DMS153 treated with DMSO at 0.1 percent for 48 hours (cell line): Measurements from ENCODE around the gene SHKBP1.
"Not testable (repeated sequence)": the region's sequence is repeated elsewhere in the genome, so short reads cannot be mapped to it uniquely, and the experiment has no call there.

Experiments
- DNase-seq: peaks from one replicate; lab custom pipeline; 2025; ENCODE audit not compliant: unreplicated experiment; lab: John Stamatoyannopoulos, UW

The SHKBP1 gene

GRCh38 chr19:40584007-40584406 is 7.3 kb downstream of the SHKBP1 start:
- DNase-seq = no peak

DNA sequence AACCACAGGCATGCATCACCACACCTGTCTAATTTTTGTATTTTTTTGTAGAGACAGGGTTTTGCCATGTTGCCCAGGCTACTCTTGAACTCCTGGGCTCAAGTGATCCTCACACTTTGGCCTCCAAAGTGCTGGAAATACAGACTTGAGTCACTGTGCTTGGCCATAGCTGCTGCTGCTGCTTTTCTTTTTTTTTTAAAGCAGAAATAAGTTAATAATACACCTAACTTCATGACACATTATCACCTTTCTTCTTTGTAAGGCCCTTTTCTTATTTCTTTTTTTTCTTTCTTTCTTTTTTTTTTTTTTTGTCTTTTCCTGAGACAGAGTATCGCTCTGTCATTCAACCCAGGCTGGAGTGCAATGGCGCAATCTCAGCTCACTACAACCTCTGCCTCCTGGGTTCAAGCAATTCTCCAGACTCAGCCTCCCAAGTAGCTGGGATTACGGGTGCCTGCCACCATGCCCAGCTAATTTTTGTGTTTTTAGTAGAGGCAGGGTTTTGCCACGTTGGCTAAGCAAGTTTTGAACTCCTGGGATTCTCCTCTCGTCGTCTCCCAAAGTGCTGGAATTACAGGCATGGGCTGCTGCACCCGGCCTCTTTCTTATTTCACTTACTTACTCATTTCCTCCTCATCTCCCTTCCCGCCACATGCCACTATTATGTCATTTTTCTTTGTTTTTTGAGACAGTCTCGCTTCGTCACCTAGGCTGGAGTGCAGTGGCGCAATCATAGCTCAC is 8.7 kb downstream of the SHKBP1 start:
- no peak for DNase-seq

- DNase-seq = no peak
These were observed 9.3 kb downstream of the SHKBP1 start for GRCh38 chr19:40585982-40586422.

- DNase-seq = no peak
These were observed 9.9 kb downstream of the SHKBP1 start for GRCh38 chr19:40586611-40587010.

DNA sequence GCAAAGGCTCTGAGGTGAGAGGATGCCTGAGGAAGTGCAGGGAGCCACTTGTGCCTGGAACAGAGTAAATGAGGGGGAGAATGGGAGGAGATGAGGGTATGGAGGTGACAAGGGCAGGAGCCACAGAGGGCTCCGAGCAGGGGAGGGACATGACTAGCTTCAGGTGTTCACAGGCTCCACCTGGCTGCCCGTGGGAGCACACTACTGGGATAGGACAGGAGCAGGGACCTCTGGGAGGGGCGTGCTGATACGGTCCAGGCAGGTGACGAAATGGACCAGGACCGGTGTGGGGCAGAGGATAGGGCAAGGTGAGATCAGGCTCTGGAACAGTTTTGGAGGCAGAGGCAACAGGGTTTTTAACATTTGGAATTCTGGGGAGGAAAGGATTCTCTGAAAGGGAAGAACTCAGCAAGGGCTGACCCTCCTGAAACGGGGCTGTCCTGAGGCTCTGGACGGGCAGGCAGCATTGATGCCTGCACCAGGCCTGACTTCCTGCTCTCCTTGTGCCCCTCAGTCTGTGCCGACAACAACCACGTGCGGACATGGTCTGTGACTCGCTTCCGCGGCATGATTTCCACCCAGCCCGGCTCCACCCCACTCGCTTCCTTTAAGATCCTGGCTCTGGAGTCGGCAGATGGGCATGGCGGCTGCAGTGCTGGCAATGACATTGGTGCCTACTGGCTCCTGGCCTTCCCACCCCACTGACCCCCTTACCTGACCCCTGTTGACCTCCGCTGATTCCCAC is 11.6 kb downstream of the SHKBP1 start:
- no peak for DNase-seq

DNA sequence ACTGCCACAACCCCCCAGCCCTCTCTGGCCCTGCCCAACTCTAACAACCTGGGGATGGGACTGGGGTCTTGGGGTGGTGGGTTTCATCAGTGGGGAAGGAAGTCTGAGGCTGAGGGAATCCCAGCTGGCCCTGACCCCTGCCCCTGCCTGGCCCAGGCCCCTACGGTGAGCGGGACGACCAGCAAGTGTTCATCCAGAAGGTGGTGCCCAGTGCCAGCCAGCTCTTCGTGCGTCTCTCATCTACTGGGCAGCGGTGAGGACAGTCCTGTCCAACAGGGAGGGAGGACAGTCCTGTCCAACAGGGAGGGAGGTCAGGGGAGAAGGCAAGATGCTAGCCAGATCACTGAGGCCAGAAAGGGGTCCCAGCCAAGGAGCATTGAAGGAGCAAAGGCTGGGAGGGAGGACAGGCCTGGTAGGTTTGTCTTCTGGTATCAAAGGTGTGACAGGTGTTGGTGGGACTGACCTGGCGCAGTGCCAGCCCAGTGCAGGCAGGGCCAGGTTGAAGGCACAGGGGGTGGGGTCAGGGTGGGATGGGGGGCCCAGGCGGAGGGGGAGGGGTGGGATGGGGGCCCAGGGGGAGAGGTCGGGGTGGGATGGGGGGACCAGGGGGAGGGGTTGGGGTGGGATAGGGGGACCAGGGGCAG is 12.4 kb downstream of the SHKBP1 start:
- DNase-seq = no peak

GRCh38 chr19:40589591-40590429 is 13.1 kb downstream of the SHKBP1 start:
- DNase-seq = no peak

DNA sequence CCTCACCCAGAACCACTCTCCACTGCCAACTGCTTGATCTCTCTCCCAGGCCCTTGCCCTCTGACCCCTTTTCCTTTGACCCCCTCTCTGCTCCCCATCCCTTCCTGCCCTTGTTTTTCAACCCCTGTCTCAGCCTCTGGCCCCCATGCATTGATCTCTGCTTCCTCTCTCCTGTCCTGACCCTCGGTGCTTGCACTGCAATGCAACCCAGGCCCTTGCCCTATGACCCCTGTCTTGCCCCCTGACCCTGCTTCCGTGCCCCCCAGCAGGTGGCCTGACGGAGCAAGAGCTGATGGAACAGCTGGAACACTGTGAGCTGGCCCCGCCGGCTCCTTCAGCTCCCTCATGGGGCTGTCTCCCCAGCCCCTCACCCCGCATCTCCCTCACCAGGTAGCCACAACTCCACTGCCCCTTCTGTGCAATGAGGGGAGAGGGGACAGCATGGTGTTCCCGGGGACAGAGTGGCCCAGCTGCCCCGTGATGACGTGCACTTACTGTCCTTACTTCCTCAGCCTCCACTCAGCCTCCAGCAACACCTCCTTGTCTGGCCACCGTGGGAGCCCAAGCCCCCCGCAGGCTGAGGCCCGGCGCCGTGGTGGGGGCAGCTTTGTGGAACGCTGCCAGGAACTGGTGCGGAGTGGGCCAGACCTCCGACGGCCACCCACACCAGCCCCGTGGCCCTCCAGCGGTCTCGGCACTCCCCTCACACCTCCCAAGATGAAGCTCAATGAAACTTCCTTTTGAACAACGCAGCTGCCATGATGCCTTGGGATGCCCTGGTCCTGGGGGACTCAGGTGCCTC is 14.0 kb downstream of the SHKBP1 start:
- DNase-seq = no peak

DNA sequence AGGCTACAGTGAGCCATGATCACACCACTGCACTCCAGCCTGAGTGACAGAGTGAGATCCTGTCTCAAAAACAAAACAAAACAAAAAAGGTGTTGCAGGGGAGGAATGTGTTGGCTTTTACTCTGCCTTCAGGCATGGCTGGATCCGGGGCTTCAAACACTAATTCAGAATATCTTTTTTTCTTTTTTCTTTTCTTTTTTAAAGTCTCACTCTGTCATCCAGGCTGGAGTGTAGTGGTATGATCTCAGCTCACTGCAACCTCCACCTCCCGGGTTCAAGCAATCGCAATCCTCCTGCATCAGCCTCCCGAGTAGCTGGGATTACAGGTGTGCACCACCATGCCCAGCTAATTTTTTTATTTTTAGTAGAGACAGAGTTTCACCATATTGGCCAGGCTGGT is 15.1 kb downstream of the SHKBP1 start:
- DNase-seq = not testable (repeated sequence)

- DNase-seq = peak; percentile 18
These were observed 15.5 kb downstream of the SHKBP1 start for GRCh38 chr19:40592170-40592569.

- DNase-seq = peak; percentile 10
These were observed 17.6 kb downstream of the SHKBP1 start for GRCh38 chr19:40594255-40594654.

DNA sequence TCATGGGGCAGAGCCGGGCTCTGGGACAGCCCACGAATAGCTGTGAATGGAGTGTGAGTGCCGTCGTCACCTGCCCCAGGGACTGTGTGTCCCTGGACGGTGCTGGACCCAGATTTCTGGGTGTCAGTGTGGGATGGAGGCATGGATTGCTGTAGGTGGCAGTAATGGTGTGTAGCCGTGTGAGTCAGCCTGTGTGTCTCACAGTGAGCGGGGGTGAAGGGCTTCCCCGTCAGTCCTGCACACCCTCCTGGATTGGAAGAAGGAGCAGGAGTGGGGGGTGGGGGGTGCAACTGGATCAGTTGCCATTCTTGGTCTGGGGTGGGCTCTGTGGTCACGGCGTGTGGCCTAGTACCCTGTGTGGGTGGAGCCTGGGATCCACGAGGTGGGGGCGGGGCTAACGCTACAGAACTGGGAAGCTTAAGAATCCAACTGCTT is 18.0 kb downstream of the SHKBP1 start:
- DNase-seq = no peak

DNA sequence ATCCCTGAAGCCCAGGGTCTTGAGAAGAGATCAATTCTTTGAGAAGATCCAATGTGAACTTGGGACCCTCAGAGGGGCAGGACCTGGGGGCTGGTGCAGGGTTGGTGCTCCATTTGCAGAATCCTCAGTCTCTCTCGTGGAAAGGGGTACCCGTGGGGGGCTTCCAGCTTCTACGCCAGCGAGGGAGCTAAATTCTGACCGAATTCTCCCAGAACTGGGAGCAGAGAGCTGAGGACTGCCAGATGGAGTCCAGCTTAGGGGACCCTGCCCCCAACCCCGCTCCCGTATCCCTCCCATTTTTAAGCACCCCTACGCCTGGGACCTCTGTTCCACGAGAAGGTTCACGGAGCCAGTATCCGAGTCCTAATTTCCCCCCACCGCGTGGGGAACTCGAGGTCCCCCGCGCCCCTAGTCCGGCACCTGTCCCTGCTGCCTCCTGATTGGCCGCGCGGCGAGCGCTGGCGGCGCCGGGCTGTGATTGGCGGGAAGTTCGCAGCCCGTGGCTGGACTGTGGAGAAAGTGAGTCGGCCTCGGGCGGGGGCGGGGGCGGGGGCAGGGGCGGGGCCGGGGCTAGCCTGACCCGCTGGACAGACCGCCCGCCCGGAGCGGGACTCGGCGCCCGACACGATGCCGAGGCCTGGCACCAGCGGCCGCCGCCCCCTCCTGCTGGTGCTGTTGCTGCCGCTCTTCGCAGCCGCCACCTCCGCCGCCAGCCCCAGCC is 20.1 kb downstream of the SHKBP1 start:
- no peak for DNase-seq

DNA sequence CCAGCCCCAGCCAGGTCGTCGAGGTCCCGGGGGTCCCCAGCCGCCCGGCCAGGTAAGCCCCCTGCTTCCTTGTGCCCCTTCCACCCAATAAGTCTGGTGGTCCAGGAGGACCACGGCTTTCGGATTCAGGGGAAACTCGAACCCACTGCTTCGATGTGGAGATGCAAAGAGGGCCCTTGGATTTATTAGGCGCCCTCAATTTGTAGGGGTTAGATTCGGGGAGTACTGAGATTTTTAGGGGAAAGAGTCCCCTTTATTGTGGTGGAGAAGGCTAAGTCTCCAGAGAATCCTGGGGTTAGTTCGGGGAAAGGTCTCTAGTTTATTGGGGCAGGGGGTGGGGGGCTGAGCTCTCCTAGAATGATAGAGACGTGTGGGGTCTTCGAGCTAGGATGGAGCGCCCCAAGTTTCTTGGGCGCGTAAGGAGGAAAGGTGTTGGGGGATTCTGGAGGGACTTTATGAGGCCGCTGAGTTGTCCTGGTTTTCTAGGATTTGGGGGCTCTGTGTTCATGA is 20.7 kb downstream of the SHKBP1 start:
- no peak for DNase-seq

- peak; percentile 69 for DNase-seq
These were observed 21.6 kb downstream of the SHKBP1 start for GRCh38 chr19:40598121-40598917.

- DNase-seq = no peak
These were observed 22.2 kb downstream of the SHKBP1 start for GRCh38 chr19:40598918-40599307.

DNA sequence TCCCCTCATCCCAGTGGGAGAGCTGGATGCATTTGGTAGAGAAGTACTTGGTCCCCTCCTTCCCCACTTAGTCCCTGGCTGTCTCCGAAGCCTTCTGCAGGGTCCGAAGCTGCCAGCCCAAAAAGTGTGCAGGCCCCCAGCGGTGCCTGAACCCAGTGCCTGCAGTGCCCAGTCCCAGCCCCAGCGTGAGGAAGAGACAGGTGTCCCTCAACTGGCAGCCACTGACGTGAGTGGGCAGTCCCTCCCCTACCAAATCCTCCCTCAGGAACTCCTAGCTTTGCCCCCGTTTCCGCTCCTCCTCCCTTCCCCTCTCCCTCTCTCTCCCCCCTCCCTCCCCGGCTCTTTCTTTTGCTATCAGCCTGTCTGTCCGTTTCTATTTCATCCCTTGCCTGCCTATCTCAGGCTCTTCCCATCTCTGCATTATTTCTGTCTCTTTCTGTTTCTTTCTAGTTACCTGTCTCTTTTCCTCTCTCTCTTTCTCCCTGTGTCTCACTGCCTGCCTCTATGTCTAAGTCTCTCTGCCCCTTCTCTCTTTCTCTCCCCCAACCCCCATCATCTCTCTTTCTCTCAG is 22.7 kb downstream of the SHKBP1 start:
- no peak for DNase-seq

GRCh38 chr19:40599902-40600569 is 23.4 kb downstream of the SHKBP1 start:
- no peak for DNase-seq
